Frontal cortex (tissue), 4 donors: Measurements from ENCODE around the gene RRP15. TPM values are rescaled to one million over a fixed set of nuclear protein-coding genes. Genes with fewer than 3 reads are reported as not detected.

Source experiments
- DNase-seq, 2 donors: peaks; one replicate each; pipeline ENCODE4 v3.0.0; 2012; ENCODE audit warnings: low spot score in 2 of 2
- FAIRE-seq: peaks from 2 replicates; lab custom pipeline; 2012; peaks lifted over from hg19 to GRCh38; lab: Jason Lieb, UNC
- small RNA-seq: library from RNA; depleted of rRNA; stranded (forward); fragments of <200 nt; gene quantifications from one replicate; pipeline ENCODE3, GENCODE V24; 2014
- total RNA-seq: library from RNA; depleted of rRNA; stranded (reverse); fragments of >200 nt; gene quantifications from one replicate; pipeline ENCODE4 v1.2.3, GENCODE V29; 2014
- donor health status: control.
- donor health status: control.
- donor health status: control.

Gene RRP15
- total RNA-seq, 1 donor from 2014 or later = 21.6 TPM

- FAIRE-seq (no peak), DNase-seq (no peak)
These were observed 92.1 kb downstream of the RRP15 start for GRCh38 chr1:218377143-218377660.

GRCh38 chr1:218380125-218380977, 95.3 kb downstream of the RRP15 start:
- DNase-seq = no peak
- no peak for FAIRE-seq

DNA sequence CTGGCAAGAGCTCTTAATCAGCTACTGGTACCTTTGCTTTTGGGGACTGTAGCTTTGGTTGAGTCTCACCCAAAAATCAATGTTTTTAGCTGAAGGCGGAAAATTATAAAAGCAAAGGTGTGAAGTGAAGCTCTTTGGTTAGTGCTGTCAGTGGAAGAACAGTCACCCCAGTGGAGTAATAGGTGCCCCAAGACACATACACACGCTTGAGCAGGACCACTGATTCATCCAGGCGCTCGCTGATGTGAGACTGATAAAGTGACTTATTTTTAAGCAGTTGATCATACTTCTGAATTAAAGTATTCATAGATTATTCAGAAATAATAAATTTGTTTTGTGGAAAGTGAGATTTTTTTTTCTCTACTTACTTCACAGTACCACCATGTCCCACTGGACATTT, 97.2 kb downstream of the RRP15 start:
- DNase-seq (no peak), FAIRE-seq (no peak)

DNA sequence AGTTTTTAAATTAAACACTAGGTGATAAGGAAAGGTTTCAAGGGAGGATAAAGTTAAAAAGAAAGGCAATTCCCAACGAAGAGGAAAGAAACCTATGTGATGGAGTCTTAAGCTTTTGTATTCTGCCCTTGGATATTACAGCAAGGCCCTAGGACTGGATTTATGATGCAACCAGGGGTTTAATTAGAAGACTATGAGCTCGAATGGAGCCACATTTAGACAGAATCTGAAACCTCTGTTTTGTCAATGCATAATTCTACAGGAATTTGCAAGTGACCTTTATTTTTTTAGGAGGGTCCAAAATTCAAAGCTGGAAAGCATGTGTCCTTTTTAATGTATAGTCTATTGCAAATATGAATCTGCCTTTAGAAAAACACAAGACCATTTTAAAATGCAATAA, 98.0 kb downstream of the RRP15 start:
- FAIRE-seq = no peak
- no peak for DNase-seq

DNA sequence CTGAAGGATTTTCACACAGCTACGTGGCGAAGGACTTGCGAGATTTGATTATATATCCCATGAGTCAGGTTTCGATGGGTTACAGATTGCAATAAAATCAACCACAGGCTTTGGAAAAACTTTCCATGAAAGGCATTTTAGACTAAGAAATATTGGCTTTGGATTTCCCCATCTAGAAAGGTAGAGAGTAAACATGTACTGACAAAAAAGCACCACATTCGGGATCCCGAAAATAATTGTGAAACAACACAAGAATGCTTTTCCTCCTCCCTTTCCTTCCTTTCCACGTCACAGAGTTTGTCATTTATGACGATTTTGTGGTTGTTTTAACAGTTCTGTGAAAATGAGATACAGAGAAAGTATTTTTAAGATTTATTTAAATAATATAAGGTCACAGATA, 98.6 kb downstream of the RRP15 start:
- FAIRE-seq = no peak

GRCh38 chr1:218384581-218384993, 99.5 kb downstream of the RRP15 start:
- DNase-seq (no peak), FAIRE-seq (no peak)

More for the DNA sequence above, 98.6 kb downstream of the RRP15 start:
- DNase-seq = no peak

Small RNA genes lying within 50 kb of the gene (small RNA-seq; reads per million reads assigned to genes)
- not detected for gene AC096638.1

Other genes starting within 250 kb of the RRP15 start
- gene TGFB2, start 60.0 kb downstream of the RRP15 start, total RNA-seq = 19.6 TPM